HEK293 (cell line): Measurements from ENCODE around the gene MAGI1.

ENCODE experiments used
- CTCF ChIA-PET: fragments of 350-600 bp; formaldehyde crosslinking; extraction: SDS; loops from one replicate; lab custom pipeline; 2021; ENCODE audit warnings: antibody characterized with exemption; lab: Yijun Ruan, JAX
- POLR2A ChIA-PET: fragments of 300-600 bp; formaldehyde crosslinking; extraction: SDS; loops from one replicate; lab custom pipeline; 2020; ENCODE audit warnings: antibody characterized with exemption, inconsistent platforms; lab: Yijun Ruan, JAX
- H3K27ac ChIP-seq: fragments of 200-500 bp; sonication (Bioruptor generic); 2 replicates; pipeline ENCODE4 v1.5.1; 2014; ENCODE audit warnings: low read depth, low read length, control low read depth, inconsistent platforms; ENCODE audit errors: extremely low read depth
- H3K36me3 ChIP-seq, 2 experiments: fragments of 200-500 bp in 1 of 2; sonication (Bioruptor generic) in 1 of 2; 1 replicate in 1 of 2; 2 replicates in 1 of 2; pipeline ENCODE4 v1.5.1; 2014 to 2017; ENCODE audit warnings: inconsistent platforms in 2 of 2, low read length in 2 of 2; ENCODE audit not compliant: control insufficient read depth in 2 of 2, insufficient read depth in 1 of 2
- H3K4me1 ChIP-seq: fragments of 200-500 bp; sonication (Bioruptor generic); 2 replicates; pipeline ENCODE4 v1.5.1; 2014; ENCODE audit warnings: mild to moderate bottlenecking, low read length, inconsistent platforms; ENCODE audit not compliant: control insufficient read depth, insufficient read depth
- H3K4me3 ChIP-seq: 2 replicates; pipeline ENCODE4 v1.5.1; 2011; ENCODE audit warnings: low read depth, mild to moderate bottlenecking, control low read depth, low read length, moderate library complexity
- H3K9me3 ChIP-seq: fragments of 200-500 bp; sonication (Bioruptor generic); 2 replicates; pipeline ENCODE4 v1.5.1; 2014; ENCODE audit warnings: low read depth, low read length, inconsistent platforms; ENCODE audit not compliant: control insufficient read depth, insufficient read depth
- FEZF1 ChIP-seq: fragments of 450-650 bp; formaldehyde crosslinking; IDR thresholded peaks from 2 replicates; pipeline ENCODE4 v1.5.1; 2016; ENCODE audit warnings: missing biosample characterization, missing genetic modification characterization
- GLIS1 ChIP-seq: fragments of 450-650 bp; formaldehyde crosslinking; IDR thresholded peaks from 2 replicates; pipeline ENCODE4 v1.5.1; 2016; ENCODE audit warnings: missing biosample characterization, missing genetic modification characterization
- REPIN1 ChIP-seq: fragments of 450-650 bp; formaldehyde crosslinking; IDR thresholded peaks from 2 replicates; pipeline ENCODE4 v1.5.1; 2017; ENCODE audit warnings: missing biosample characterization, missing genetic modification characterization, low read depth
- SALL2 ChIP-seq: fragments of 450-650 bp; formaldehyde crosslinking; IDR thresholded peaks from 2 replicates; pipeline ENCODE4 v1.5.0; 2017; ENCODE audit warnings: missing biosample characterization, mild to moderate bottlenecking, missing genetic modification characterization, borderline replicate concordance
- SCRT1 ChIP-seq: fragments of 450-650 bp; formaldehyde crosslinking; IDR thresholded peaks from 2 replicates; pipeline ENCODE4 v1.5.1; 2016; ENCODE audit warnings: missing biosample characterization, missing genetic modification characterization, borderline replicate concordance
- SP3 ChIP-seq: fragments of 450-650 bp; formaldehyde crosslinking; IDR thresholded peaks from 2 replicates; pipeline ENCODE4 v1.5.1; 2016; ENCODE audit warnings: missing biosample characterization, missing genetic modification characterization
- ZNF157 ChIP-seq: fragments of 450-650 bp; formaldehyde crosslinking; IDR thresholded peaks from 2 replicates; pipeline ENCODE4 v1.5.1; 2016; ENCODE audit warnings: missing biosample characterization, missing genetic modification characterization
- ZNF16 ChIP-seq: fragments of 450-650 bp; formaldehyde crosslinking; IDR thresholded peaks from 2 replicates; pipeline ENCODE4 v1.5.1; 2016; ENCODE audit warnings: low read depth, missing biosample characterization, missing genetic modification characterization
- ZNF292 ChIP-seq: fragments of 450-650 bp; formaldehyde crosslinking; IDR thresholded peaks from 2 replicates; pipeline ENCODE4 v1.5.1; 2016; ENCODE audit warnings: low read depth, missing biosample characterization, missing genetic modification characterization, borderline replicate concordance
- ZNF560 ChIP-seq: fragments of 450-650 bp; formaldehyde crosslinking; IDR thresholded peaks from 2 replicates; pipeline ENCODE4 v1.5.1; 2017; ENCODE audit warnings: missing biosample characterization, missing genetic modification characterization, borderline replicate concordance
- ZNF654 ChIP-seq: fragments of 450-650 bp; formaldehyde crosslinking; IDR thresholded peaks from 2 replicates; pipeline ENCODE4 v1.5.1; 2016; ENCODE audit warnings: low read depth, missing biosample characterization, missing genetic modification characterization
- ZNF658 ChIP-seq: fragments of 450-650 bp; formaldehyde crosslinking; IDR thresholded peaks from 2 replicates; pipeline ENCODE4; 2016; ENCODE audit warnings: missing biosample characterization, missing genetic modification characterization
- TF ChIP-seq, protein P1 (sequence below): fragments of 450-650 bp; formaldehyde crosslinking; IDR thresholded peaks from 2 replicates; pipeline ENCODE4 v1.5.1; 2016; ENCODE audit warnings: missing biosample characterization, missing genetic modification characterization
- TF ChIP-seq, protein P2 (sequence below): fragments of 450-650 bp; formaldehyde crosslinking; IDR thresholded peaks from 2 replicates; pipeline ENCODE4 v1.5.1; 2016; ENCODE audit warnings: missing biosample characterization, missing genetic modification characterization
- TF ChIP-seq, protein P3 (sequence below): fragments of 450-650 bp; IDR thresholded peaks from 2 replicates; pipeline ENCODE4 v1.5.1; 2018; ENCODE audit warnings: missing biosample characterization, missing genetic modification characterization
- TF ChIP-seq, protein P4 (sequence below): fragments of 450-650 bp; formaldehyde crosslinking; IDR thresholded peaks from 2 replicates; pipeline ENCODE4 v1.5.1; 2016; ENCODE audit warnings: missing biosample characterization, missing genetic modification characterization
- TF ChIP-seq, protein P5 (sequence below): fragments of 450-650 bp; formaldehyde crosslinking; IDR thresholded peaks from 2 replicates; pipeline ENCODE4 v1.5.1; 2017; ENCODE audit warnings: missing biosample characterization, missing genetic modification characterization
- TF ChIP-seq, protein P6 (sequence below): fragments of 450-650 bp; formaldehyde crosslinking; optimal IDR thresholded peaks from 2 replicates; pipeline ENCODE3; 2016; ENCODE audit warnings: missing biosample characterization, mild to moderate bottlenecking, missing genetic modification characterization
- TF ChIP-seq, protein P7 (sequence below): fragments of 450-650 bp; formaldehyde crosslinking; IDR thresholded peaks from 2 replicates; pipeline ENCODE4 v1.5.1; 2016; ENCODE audit warnings: missing biosample characterization, missing genetic modification characterization

The MAGI1 gene

DNA sequence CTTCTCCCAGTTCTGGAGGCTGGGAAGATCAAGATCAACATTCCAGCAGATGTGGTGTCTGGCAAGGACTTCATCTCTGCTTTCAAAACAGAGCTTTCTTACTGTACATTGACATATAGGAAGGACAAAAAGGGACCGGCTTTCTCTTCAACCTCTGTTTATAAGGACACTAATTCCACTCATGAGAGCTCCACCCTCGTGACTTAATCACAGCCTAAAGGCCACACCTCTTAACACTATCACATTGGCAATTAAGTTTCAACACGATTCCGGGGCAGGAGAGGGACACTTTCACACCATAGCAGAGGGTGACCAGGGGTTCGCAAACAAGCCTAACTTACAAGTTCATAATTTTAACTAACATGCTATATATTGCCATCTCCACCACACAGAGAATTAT is 231.5 kb downstream of the MAGI1 start:
- Histone ChIP-seq H3K27ac (no peak overlapping the region), H3K4me3 (no peak overlapping the region), H3K9me3 (no peaks in the 10 kb centered on the region), H3K36me3 (no peaks in the 10 kb centered on the region), H3K4me1 (peaks cover 7% of the 10 kb centered on the region; the same call in 1 of the 2 replicates)
- ChIA-PET POLR2A (no interaction called here), CTCF (no interaction called here)
- TF ChIP-seq ZNF292 (tag by site-specific recombination): no peak
- TF ChIP-seq ZNF658 (tag by site-specific recombination): no peak
- no peak for TF ChIP-seq ZNF654 (tag by site-specific recombination)
- TF ChIP-seq ZNF157: no peak
- TF ChIP-seq, protein P1, sequence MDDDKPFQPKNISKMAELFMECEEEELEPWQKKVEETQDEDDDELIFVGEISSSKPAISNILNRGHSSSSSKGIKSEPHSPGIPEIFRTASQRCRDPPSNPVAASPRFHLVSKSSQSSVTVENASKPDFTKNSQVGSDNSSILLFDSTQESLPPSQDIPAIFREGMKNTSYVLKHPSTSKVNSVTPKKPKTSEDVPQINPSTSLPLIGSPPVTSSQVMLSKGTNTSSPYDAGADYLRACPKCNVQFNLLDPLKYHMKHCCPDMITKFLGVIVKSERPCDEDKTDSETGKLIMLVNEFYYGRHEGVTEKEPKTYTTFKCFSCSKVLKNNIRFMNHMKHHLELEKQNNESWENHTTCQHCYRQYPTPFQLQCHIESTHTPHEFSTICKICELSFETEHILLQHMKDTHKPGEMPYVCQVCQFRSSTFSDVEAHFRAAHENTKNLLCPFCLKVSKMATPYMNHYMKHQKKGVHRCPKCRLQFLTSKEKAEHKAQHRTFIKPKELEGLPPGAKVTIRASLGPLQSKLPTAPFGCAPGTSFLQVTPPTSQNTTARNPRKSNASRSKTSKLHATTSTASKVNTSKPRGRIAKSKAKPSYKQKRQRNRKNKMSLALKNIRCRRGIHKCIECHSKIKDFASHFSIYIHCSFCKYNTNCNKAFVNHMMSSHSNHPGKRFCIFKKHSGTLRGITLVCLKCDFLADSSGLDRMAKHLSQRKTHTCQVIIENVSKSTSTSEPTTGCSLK (tag by site-specific recombination): no peak
- TF ChIP-seq SP3 (tag by site-specific recombination): no peak
- TF ChIP-seq, protein P2, sequence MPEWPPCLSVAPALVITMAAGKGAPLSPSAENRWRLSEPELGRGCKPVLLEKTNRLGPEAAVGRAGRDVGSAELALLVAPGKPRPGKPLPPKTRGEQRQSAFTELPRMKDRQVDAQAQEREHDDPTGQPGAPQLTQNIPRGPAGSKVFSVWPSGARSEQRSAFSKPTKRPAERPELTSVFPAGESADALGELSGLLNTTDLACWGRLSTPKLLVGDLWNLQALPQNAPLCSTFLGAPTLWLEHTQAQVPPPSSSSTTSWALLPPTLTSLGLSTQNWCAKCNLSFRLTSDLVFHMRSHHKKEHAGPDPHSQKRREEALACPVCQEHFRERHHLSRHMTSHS (tag by site-specific recombination): no peak
- TF ChIP-seq, protein P3, sequence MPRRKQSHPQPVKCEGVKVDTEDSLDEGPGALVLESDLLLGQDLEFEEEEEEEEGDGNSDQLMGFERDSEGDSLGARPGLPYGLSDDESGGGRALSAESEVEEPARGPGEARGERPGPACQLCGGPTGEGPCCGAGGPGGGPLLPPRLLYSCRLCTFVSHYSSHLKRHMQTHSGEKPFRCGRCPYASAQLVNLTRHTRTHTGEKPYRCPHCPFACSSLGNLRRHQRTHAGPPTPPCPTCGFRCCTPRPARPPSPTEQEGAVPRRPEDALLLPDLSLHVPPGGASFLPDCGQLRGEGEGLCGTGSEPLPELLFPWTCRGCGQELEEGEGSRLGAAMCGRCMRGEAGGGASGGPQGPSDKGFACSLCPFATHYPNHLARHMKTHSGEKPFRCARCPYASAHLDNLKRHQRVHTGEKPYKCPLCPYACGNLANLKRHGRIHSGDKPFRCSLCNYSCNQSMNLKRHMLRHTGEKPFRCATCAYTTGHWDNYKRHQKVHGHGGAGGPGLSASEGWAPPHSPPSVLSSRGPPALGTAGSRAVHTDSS (tag by site-specific recombination): no peak
- no peak for TF ChIP-seq REPIN1
- no peak for TF ChIP-seq SCRT1 (tag by site-specific recombination)
- TF ChIP-seq, protein P4, sequence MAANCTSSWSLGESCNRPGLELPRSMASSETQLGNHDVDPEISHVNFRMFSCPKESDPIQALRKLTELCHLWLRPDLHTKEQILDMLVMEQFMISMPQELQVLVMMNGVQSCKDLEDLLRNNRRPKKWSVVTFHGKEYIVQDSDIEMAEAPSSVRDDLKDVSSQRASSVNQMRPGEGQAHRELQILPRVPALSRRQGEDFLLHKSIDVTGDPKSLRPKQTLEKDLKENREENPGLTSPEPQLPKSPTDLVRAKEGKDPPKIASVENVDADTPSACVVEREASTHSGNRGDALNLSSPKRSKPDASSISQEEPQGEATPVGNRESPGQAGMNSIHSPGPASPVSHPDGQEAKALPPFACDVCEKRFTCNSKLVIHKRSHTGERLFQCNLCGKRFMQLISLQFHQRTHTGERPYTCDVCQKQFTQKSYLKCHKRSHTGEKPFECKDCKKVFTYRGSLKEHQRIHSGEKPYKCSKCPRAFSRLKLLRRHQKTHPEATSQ (tag by site-specific recombination): no peak
- TF ChIP-seq, protein P5, sequence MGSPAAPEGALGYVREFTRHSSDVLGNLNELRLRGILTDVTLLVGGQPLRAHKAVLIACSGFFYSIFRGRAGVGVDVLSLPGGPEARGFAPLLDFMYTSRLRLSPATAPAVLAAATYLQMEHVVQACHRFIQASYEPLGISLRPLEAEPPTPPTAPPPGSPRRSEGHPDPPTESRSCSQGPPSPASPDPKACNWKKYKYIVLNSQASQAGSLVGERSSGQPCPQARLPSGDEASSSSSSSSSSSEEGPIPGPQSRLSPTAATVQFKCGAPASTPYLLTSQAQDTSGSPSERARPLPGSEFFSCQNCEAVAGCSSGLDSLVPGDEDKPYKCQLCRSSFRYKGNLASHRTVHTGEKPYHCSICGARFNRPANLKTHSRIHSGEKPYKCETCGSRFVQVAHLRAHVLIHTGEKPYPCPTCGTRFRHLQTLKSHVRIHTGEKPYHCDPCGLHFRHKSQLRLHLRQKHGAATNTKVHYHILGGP (tag by site-specific recombination): no peak
- TF ChIP-seq, protein P6, sequence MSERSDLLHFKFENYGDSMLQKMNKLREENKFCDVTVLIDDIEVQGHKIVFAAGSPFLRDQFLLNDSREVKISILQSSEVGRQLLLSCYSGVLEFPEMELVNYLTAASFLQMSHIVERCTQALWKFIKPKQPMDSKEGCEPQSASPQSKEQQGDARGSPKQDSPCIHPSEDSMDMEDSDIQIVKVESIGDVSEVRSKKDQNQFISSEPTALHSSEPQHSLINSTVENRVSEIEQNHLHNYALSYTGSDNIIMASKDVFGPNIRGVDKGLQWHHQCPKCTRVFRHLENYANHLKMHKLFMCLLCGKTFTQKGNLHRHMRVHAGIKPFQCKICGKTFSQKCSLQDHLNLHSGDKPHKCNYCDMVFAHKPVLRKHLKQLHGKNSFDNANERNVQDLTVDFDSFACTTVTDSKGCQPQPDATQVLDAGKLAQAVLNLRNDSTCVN (tag by site-specific recombination): no peak
- no peak for TF ChIP-seq ZNF560

DNA sequence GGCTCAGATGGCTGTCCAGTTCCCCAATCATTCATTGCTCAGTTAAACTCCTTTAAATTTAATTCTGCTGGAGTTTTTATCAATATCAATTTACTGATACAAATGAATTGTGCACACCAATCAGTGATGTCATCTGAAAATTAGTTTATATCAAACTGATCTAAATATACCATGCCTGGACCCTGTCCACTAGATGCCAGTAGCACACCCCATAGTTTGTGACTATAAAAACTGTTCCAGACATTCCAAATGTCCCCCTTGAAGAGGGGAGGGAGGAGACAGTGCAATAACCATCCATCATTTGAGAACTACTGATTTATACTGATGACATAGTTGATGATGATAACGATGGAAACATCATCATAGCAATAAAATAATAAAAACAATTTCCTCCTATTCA is 232.1 kb downstream of the MAGI1 start:
- TF ChIP-seq GLIS1 (tag by site-specific recombination) (no peak), FEZF1 (tag by site-specific recombination) (no peak), ZNF16 (tag by site-specific recombination) (no peak), SALL2 (no peak)
- TF ChIP-seq, protein P7, sequence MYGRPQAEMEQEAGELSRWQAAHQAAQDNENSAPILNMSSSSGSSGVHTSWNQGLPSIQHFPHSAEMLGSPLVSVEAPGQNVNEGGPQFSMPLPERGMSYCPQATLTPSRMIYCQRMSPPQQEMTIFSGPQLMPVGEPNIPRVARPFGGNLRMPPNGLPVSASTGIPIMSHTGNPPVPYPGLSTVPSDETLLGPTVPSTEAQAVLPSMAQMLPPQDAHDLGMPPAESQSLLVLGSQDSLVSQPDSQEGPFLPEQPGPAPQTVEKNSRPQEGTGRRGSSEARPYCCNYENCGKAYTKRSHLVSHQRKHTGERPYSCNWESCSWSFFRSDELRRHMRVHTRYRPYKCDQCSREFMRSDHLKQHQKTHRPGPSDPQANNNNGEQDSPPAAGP (tag by site-specific recombination): no peak
- Histone ChIP-seq H3K36me3 (no peaks in the 10 kb centered on the region), H3K9me3 (no peaks in the 10 kb centered on the region), H3K4me3 (no peak overlapping the region), H3K4me1 (peaks cover 5% of the 10 kb centered on the region; the same call in 1 of the 2 replicates), H3K27ac (no peak overlapping the region)
- CTCF ChIA-PET: no interaction called here
- POLR2A ChIA-PET: no interaction called here
